Kidney capillary endothelial cell (primary cell): Measurements from ENCODE around the gene TFCP2.

Experiments used
- DNase-seq: peaks from one replicate; pipeline ENCODE4 v3.0.0-alpha.2; 2018; ENCODE audit warnings: low spot score

The TFCP2 gene

DNA sequence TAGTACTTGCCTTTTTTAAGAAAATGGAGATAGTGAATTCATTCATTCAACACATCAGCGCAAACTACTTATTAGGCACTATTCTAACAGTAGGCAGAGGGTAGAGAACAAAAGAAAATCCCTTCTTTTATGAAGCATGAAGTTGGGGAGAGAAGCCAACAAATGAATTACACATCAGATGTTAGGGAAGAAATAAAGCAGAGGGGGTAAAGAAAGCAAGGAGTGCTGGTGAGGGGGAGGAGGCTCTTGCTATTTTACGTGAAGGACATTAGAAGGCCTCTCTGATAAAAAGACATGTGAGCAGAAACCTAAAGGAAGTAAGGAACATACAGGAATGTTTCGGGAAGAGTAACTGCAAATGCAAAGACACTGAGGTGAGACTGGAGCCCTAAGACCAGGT lies 22.2 kb downstream of the TFCP2 start:
- no peak for DNase-seq

DNA sequence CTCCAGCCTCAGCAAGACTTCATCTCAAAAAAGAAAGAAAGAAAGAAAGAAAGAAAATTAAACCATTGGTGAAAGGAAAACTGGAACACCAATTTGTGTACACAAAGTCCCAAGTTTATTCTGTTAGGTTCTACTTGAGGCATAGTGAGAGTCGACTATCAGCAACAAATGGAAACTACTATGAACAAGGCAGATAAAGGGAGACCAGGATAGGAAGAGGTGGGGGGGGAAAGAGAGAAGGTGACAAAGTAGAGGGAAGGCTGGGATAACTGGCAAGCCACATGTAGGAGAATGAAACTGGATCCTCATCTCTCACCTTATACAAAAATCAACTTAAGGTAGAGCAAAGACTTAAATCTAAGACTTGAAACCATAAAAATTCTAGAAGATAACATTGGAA lies 25.6 kb downstream of the TFCP2 start:
- no peak for DNase-seq

DNA sequence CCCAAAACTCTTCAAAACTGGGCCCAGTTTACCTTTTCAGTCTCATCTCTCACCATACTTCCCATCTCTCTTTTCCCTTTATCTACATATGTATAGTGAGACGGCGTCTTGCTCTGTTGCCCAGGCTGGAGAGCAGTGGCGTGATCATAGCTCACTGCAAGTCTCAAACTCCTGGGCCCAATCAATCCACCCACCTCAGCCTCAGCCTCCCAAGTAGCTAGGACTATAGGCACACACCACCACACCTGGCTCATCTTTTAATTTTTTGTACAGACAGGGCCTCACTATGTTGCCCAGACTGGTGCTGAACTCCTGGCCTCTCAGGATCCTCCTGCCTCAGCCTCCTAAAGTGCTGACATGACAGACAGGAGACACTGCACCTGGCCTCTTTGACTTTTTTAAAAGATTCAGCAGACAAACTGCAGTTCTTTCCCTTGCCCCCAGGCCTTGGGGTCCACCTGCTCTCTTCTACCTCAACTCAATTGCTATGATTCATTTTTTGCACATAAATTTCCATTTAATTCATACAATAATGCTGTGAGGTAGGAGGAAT lies 33.6 kb downstream of the TFCP2 start:
- no peak for DNase-seq

DNA sequence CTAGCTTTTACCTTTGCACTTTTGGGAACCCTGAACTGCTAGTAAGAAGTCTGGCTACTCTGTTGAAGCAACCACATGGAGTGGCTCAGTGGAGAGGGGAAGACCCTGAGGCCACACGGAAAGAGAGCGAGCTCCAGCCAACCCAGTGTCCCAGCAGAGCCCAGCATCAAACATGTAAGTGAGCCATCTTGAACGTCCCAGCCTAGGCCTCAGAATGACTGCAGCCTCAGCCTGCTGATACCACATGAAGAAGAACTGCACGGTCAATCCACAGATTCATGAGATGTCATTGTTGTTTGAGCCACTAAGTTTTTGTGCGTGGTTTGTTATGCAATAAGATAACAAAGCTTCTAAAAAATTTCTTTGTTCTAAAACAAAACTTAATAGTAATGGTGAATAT lies 40.2 kb downstream of the TFCP2 start:
- no peak for DNase-seq

DNA sequence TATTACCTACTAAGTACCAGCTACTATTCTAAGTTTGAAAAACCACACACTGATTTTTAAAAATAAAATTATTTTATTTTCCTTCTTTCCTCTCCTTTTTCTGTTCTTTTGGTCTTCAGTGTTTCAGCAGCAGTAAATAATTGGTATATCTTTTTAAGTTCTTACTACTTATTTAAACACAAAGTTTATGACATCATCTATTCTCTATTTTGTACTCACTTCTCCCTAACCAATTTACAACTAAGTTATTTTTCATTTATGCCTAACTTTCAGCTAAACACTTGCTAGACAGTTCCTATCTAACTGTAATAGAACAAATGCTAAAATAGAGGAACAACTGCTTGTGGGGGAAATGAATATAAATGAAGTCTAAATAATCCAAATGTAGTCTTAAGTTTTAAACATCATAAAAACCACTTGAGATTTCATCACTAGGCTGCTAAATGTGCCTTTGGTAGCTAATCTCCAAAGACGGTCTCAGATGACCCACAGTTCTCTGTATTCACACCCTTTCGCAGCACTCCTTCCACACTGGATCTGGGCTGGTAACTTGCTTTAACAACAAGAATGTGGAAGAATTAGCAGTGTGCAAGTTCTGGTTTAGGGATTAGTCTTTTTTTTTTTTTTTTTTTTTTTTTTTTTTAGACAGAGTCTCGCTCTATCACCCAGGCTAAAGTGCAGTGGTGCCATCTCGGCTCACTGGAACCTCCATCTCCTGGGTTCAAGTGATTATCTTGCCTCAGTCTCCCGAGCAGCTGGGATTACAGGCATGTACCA lies 41.0 kb downstream of the TFCP2 start:
- DNase-seq: no peak

DNA sequence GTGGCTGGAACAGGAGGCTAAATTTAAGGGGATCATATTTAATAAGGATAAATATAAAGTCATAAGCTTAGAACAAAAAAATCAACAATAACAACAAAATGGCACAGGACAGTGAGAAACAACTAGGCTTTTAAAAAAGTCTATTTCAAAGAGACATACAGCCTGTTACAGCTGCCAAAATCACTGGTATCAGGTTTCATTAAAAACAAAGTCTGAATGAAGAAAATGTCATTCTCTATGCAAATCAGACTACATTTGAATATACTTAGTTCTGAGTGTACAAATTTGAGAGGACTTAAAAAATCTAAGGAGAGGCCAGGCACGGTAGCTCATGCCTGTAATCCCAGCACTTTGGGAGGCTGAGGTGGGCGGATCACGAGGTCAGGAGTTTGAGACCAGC lies 44.0 kb downstream of the TFCP2 start:
- no peak for DNase-seq

DNA sequence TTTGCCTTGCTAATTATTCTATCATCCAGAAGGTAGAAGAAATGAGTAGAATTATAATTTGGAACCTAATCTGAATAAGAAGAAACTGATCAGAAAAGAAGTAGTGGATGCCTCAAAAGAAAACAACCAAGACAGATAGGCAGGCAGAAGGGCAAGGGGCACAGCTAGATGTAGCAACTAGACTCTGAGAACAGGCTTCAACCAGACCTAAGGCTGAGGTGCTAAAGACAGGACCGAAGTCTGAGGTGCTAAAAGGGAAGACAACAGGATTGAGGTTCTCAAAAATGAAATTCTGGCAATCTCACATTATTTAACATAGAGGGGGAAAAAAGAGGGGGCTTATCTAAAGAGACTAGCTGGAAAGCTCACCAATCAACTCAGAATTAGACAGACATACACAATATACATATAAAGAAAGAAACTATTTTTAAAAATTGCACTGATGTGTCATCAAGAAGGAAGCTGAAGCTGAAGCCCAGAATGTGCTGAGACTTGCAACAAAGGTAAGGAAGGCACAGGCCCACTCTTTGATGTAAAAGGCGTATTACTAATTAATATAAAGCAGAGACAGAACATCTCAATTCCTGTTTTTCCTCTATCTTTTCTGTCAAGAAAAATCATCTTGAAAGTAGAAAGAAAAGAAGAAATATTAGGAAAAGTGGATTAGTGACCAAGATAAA lies 45.7 kb downstream of the TFCP2 start:
- peak; percentile 42 for DNase-seq

DNA sequence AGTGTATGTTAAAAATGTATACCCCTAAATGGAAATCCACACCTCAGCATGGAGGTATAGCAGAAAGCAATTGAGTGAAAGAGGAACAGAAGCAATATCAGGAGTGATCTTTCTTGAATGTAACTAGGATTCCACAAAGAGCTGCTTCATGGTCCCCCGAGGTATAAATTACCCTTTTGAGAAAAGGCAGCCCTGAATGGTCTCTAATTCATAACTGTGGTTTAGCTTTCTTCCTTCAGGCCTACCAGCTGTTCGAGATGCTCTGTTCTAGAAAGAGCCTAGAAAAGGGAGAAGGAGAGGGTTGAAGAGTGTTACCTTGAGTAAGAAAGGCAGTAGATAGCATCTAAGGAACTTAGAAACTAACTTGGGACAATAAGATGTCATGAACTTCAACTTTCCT lies 46.6 kb downstream of the TFCP2 start:
- DNase-seq: no peak

DNA sequence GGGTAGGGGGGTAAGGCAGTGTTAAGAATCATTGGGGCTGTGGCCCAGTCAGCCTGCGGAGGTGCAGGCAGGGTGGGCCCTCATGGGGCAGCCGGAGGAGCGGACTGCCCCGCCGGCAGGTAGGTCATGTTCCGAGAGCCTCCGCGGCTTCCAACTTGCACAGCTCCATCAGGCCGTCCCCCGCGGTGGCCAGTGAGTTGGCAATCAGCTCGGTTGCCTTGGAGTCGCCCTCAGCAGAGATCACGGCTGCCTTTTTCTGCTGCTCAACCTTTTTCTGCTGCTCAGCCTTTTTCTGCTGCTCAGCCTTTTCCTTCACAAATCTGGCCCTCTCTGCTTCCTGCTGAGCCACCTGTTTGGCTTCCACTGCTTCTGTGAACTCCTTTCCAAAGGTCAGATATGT lies 48.4 kb downstream of the TFCP2 start:
- no peak for DNase-seq

DNA sequence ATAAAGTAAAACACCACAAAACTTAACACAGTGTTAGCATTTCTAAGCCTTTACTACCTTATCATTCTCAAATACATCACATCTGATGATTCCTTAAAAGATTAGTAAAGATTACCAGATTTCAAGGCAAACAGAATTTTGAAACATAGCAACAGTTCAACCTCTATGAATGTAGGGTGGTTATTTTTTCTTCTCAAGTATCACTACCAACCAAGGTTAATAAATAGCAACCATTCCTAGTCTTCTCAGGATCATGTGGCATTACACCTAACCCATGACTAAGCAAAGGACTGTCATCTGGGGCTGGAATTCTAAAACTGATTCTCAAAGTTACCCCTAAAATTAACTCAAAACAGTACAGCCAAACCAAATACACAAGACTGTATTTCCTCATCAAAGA lies 50.1 kb downstream of the TFCP2 start:
- no peak for DNase-seq

DNA sequence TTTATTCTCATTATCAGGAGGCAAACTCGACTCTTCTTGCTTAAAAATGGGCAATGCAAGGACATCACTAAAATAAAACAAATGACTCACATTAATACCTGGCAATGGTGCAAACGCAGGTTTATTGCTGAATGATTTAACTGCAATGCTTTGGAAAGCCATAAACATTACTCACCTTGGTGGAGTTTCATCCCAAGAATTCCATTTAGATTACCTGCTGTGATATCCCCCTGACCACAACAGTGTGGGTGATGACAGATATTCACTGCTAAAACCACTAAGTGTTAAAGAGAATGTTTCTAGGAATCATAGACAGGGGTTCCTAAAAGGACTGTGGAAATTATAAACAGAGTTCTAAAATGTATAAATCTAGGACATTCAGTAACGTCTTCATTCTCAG lies 54.2 kb downstream of the TFCP2 start:
- DNase-seq: no peak

DNA sequence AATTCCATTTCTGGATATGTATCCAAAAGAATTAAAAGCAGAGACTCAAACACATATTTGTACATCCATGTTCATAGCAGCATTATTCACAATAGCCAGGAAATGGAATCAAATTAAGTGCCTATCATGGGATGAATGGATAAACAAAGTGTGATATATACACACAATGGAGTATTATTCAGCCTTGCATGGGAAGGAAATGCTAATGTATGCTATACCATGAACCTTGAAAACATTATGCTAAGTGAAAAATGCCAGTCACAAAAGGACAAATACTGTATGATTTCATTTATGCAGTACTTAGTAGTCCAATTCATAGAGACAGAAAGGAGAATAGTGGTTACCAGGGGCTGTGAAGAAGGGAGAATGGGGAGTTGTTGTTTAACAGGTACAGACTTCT lies 57.4 kb downstream of the TFCP2 start:
- DNase-seq: no peak

DNA sequence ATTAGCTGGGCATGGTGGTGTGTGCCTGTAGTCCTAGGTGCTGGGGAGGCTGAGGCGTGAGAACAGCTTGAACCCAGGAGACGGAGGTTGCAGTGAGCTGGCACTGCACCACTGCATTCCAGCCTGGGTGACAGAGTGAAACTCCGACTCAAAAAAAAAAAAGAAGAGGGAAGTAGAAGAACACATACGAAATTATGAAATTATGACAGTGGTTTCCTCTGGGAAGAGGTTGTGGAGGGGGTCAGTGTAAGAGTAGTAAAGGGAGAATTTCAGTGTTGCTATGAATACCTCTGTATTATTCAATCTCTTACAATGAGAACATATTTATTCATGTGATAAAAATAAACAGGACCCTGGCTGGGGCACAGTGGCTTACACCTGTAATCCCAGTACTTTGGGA lies 64.8 kb downstream of the TFCP2 start:
- no peak for DNase-seq

DNA sequence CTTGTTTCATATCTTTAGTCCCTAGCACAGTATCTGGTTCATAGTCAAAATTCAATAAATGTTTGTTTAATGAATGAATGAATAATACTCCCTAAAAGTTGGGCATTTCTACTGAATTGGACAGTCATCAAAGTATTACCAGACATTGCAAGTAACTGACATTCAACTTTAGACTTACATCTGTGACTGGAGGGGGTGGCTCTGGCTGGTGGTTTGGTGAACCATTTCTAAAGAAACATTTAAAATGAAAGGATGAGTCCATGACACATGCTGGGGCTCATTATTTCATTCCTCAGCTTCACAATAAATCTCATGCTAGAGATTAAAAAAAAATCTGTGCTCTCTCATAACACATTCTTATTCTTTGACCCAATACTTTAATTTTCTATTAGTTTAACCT lies 69.0 kb downstream of the TFCP2 start:
- no peak for DNase-seq

DNA sequence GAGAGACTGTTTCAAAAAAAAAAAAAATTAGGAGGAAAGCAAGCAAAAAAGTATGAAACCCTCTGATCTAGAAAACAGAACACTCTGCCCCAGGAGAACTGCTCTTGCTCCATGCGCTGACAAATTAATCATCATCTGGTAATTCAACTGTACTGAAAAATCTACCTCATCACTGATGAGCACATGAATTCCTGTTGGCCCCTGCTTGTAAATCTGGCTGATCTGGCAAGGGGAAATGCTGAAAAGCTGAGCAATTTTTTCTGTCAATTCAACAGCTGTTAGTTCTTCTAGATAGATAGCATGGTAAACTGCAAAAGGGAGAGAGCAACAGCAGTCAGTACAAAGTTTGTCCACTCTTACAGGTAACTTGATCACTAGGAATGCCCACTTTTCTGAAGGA lies 74.3 kb downstream of the TFCP2 start:
- DNase-seq: no peak

DNA sequence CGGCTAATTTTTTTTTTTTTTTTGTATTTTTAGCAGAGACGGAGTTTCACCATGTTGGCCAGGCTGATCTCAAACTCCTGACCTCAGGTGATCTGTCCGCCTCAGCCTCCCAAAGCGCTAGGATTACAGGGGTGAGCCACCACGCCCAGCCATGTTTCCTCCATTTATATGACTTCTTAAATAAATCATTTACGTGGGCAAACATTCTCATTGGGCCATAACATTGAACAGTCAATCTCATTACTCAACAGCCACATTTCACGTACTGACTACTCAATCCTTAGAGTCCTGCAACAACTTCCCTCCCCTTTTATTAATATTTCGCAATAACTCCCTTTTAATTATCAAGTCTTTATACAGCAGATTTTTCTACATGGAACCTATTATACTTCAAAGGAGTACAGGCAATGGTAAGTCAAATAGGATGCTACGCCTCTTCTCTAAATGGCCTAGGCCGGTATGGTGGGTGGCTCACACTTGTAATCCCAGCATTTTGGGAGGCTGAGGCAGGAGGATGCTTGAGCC lies 82.2 kb downstream of the TFCP2 start:
- no peak for DNase-seq

DNA sequence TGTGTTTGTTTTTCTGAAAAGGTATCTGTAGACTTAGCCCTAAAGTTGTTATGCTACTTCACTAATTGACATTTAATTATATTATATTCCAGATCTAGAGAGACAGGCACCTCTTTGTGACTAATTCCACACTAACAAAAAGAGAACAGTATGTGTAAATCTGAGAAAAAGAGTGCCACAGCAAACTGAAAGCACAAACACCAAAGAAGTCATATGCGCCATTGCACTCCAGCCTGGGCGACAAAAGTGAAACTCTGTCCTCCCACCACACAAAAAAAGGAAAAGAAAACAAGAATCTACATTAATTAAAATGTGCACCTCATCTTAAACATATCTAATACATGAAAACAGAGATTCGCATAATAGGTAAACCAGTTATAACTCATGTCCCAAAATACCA lies 85.1 kb downstream of the TFCP2 start:
- DNase-seq: no peak

DNA sequence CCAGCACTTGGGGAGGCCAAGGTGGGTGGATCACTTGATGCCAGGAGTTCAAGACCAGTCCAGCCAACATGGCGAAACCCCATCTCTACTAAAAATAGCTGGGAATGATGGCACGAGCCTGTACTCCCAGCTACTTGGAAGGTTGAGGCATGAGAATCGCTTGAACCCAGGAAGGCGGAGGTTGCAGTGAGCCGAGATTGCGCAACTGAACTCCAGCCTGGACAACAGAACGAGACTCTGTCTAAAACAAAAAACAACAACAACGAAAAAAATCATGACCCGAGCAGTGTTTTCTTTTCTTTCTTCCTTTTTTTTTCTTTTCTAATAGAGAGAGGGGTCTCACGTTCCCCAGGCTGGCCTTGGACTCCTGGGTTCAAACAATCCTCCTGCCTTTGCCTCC lies 86.0 kb downstream of the TFCP2 start:
- no peak for DNase-seq

DNA sequence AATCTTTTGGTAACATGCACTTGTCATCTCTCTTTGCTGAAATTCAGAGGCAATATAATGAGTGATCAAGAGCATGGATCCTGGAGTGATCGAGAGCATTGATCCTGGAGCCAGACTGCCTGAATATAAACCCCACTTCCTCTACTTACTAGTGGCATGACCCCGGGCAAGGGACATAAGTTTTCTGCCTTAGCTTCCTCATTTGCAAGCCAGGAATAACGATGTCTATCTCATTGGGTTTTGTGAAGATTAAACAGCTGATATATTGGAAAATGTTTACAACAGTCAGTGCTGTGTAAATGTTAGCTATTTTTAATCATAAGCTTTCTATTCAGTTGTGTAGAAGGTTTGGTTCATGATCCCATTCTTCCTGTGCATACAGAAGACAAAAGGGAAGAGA lies 87.2 kb downstream of the TFCP2 start:
- no peak for DNase-seq

DNA sequence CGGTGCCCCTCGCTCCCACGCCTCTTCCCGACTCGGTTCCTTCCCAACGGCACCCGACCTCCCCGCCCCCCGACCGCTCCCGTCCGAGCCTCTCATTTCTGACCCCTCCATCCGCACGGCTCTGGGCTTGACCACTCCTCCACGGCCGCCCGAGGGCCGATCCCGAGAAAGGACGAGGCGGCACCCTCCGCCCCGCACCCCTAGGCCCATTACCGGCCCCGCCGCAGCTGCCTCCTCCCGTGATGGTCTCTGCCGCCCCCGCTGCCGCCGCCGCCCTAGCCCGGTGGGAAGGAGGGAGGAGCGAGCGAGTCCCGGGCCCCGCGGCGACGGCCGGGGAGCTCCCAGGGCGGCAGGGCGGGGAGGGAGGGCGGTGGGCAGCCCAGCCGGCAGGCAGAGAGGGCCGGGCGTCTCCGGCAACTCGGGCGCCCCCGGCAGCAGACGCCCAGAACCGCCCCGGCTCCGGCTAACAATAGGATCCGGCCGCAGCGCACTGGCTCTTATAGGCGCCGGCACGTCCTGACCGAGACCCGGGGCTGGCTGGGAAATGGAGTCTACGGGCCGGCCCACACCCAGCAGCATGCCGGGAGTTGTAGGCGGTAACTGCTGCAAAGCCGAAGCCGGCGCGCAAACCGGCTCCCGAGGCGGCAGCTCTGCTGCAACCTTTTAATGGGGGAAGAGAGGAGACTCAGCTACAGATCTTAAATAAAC lies 89.7 kb downstream of the TFCP2 start, which contains the start of gene CSRNP2:
Gene CSRNP2, minus strand, starts transcription at position 471 of the 708 bp plus-strand sequence. CDS start 7,035 bp downstream, outside the sequence.
- DNase-seq: peak; percentile 90

DNA sequence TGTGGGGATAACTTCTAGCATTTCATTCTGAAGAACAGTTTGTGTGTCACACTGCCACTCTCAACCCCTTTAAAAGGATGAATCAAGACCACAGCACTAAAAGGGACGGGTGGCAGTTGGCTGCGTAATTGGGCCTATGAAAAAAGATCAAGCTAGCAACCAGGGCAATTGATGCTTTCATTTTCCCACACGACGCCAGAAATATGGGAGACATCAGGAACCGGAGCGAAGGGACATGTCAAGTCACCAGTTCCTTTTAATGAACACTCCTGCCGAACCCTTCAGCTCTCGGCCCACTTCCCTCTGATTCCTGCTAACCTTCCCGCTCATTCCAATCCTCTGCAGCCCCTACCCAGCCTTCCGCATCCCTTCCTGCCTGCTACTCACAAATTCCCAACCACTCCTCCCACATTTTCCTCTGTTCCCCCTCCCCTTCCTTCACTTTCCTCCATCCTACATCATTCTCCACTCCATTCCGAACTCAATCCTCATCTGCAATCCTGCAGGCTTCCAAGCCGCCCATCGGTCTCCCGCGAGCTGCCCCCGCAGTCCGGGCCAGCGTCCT lies 90.3 kb downstream of the TFCP2 start:
- DNase-seq: peak; percentile 30

DNA sequence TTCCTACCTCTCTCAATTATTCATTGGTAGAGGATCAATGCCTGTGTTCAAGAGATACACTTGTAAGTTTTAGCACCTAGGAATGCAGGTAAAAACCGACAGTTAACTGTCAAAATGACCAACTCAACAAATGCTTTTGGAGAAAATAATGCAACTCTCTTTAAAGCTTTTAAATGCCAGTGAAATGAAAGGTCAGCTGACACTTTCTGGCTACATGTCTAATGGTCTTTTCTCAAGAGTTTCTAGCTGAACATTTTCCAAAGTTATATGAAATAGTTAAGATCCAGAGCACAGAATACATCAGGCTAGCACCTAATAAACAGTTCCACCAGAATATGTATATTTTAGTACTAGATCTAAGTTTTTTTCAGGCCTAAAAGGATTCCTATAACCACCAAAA lies 91.5 kb downstream of the TFCP2 start:
- DNase-seq: no peak
